Mesothelial cell of epicardium (in vitro differentiated cells): ENCODE measurements around the gene FOXK1. TPM values are rescaled to one million over a fixed set of nuclear protein-coding genes. Genes with fewer than 3 reads are reported as not detected.

ENCODE experiments used
- DNase-seq, 2 experiments: peaks; one replicate each; pipeline ENCODE4 v3.0.0; 2021; ENCODE audit warnings: low spot score in 2 of 2; ENCODE audit not compliant: unreplicated experiment in 2 of 2
- H3K27ac Mint-ChIP-seq: 2 replicates; pipeline ENCODE4 v1.8.0; 2021; ENCODE audit warnings: mixed read lengths
- H3K27me3 Mint-ChIP-seq: 2 replicates; pipeline ENCODE4 v1.8.0; 2021; ENCODE audit warnings: low read depth, mixed read lengths
- H3K36me3 Mint-ChIP-seq: 2 replicates; pipeline ENCODE4 v1.8.0; 2021; ENCODE audit warnings: mixed read lengths
- H3K4me1 Mint-ChIP-seq: 2 replicates; pipeline ENCODE4 v1.8.0; 2021; ENCODE audit warnings: mixed read lengths
- H3K4me3 Mint-ChIP-seq: 2 replicates; pipeline ENCODE4 v1.8.0; 2021; ENCODE audit warnings: mild to moderate bottlenecking, moderate library complexity, mixed read lengths
- H3K9me3 Mint-ChIP-seq: 2 replicates; pipeline ENCODE4 v1.8.0; 2021; ENCODE audit warnings: mixed read lengths
- total RNA-seq: library from RNA; stranded (reverse); gene quantifications from 3 replicates; pipeline ENCODE4 v1.2.1, GENCODE V29; 2021
- TF ChIP-seq, protein P1 (sequence below): fragments of 200-600 bp; sonication (generic); IDR thresholded peaks from one replicate; pipeline ENCODE4 v1.5.0; 2021; ENCODE audit warnings: antibody characterized with exemption; ENCODE audit not compliant: unreplicated experiment

FOXK1 gene
- total RNA-seq, 1 donor from 2014 or later: 57.3 TPM

- H3K4me3 Mint-ChIP-seq: no peak overlapping the region
- H3K27me3 Mint-ChIP-seq: no peaks in the 10 kb centered on the region
- H3K36me3 Mint-ChIP-seq: peaks cover 2% of the 10 kb centered on the region
- no peak for DNase-seq
- TF ChIP-seq, protein P1, sequence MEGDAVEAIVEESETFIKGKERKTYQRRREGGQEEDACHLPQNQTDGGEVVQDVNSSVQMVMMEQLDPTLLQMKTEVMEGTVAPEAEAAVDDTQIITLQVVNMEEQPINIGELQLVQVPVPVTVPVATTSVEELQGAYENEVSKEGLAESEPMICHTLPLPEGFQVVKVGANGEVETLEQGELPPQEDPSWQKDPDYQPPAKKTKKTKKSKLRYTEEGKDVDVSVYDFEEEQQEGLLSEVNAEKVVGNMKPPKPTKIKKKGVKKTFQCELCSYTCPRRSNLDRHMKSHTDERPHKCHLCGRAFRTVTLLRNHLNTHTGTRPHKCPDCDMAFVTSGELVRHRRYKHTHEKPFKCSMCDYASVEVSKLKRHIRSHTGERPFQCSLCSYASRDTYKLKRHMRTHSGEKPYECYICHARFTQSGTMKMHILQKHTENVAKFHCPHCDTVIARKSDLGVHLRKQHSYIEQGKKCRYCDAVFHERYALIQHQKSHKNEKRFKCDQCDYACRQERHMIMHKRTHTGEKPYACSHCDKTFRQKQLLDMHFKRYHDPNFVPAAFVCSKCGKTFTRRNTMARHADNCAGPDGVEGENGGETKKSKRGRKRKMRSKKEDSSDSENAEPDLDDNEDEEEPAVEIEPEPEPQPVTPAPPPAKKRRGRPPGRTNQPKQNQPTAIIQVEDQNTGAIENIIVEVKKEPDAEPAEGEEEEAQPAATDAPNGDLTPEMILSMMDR: no peak
- no peaks in the 10 kb centered on the region for H3K4me1 Mint-ChIP-seq
- peaks cover 10% of the 10 kb centered on the region for H3K9me3 Mint-ChIP-seq
- no peak overlapping the region for H3K27ac Mint-ChIP-seq
Measured at GRCh38 chr7:4815121-4815520, 133.0 kb downstream of the FOXK1 start.

GRCh38 chr7:4815609-4816418 lies 133.7 kb downstream of the FOXK1 start:
- H3K27ac Mint-ChIP-seq: no peak overlapping the region
- H3K9me3 Mint-ChIP-seq: peaks cover 10% of the 10 kb centered on the region
- TF ChIP-seq, protein P1: no peak
- H3K4me3 Mint-ChIP-seq: no peak overlapping the region
- no peak for DNase-seq
- no peaks in the 10 kb centered on the region for H3K27me3 Mint-ChIP-seq
- H3K4me1 Mint-ChIP-seq: no peaks in the 10 kb centered on the region
- peaks cover 2% of the 10 kb centered on the region for H3K36me3 Mint-ChIP-seq

GRCh38 chr7:4816419-4817080 lies 134.5 kb downstream of the FOXK1 start:
- Mint-ChIP-seq H3K27me3 (no peaks in the 10 kb centered on the region), H3K36me3 (peaks cover 2% of the 10 kb centered on the region), H3K27ac (no peak overlapping the region), H3K4me1 (no peaks in the 10 kb centered on the region), H3K4me3 (no peak overlapping the region), H3K9me3 (peaks cover 10% of the 10 kb centered on the region)
- no peak for DNase-seq
- TF ChIP-seq, protein P1: no peak

DNA sequence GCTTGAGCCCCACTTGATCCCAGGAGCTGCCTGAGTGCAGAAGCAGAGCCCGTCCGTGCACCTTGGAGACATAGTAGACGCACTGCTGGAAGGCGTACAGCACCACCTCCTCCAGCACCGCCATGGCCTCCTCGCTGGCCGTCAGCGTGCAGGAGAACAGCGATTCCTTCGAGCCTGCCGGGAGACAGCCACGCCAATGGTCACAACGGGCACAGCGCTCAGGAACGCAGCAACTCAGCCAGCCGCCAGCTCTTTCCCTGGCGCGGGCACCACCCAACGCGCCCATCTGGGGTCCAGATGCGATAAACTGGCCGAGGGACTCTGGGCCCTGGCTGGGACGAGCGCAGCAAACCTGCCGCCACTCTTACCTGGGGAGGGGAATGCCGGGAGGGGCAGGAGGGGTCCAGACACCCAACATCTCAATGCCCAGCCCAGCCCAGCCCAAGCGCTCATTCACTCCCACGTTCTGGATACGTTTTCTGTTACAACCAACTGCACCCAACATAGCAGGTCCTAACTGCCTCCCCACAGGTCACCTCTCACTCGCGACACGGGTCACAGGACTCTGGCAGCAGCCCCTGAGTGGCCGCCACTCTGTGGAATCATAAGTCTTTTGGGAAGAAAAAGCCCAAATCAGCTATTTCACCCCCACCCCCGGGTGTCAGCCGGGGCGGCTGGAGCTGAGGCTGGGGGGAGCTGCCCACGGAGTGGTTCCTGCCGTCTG lies 135.2 kb downstream of the FOXK1 start:
- no peak for DNase-seq
- Mint-ChIP-seq H3K36me3 (peaks cover 2% of the 10 kb centered on the region), H3K27ac (no peak overlapping the region), H3K9me3 (peaks cover 10% of the 10 kb centered on the region), H3K27me3 (no peaks in the 10 kb centered on the region), H3K4me3 (no peak overlapping the region), H3K4me1 (no peaks in the 10 kb centered on the region)
- TF ChIP-seq, protein P1: no peak

GRCh38 chr7:4818000-4818794 lies 136.1 kb downstream of the FOXK1 start:
- H3K4me3 Mint-ChIP-seq: no peak overlapping the region
- TF ChIP-seq, protein P1: no peak
- no peaks in the 10 kb centered on the region for H3K36me3 Mint-ChIP-seq
- H3K27me3 Mint-ChIP-seq: no peaks in the 10 kb centered on the region
- H3K27ac Mint-ChIP-seq: no peak overlapping the region
- peaks cover 2% of the 10 kb centered on the region for H3K9me3 Mint-ChIP-seq
- H3K4me1 Mint-ChIP-seq: no peaks in the 10 kb centered on the region
- DNase-seq: no peak
